HUES6 (cell line): ENCODE results near the gene SKIC8.
A peak's percentile ranks its signal among the peaks of the same experiment; 100 is the strongest.

Experiments used
- H3K27ac ChIP-seq: 2 replicates; pipeline ENCODE4 v1.7.0; 2013; ENCODE audit warnings: low read depth, mild to moderate bottlenecking, low read length, inconsistent platforms
- H3K27me3 ChIP-seq: 2 replicates; pipeline ENCODE4 v1.6.1; 2013; ENCODE audit warnings: low read length; ENCODE audit not compliant: control insufficient read depth, insufficient read depth
- H3K36me3 ChIP-seq: 2 replicates; pipeline ENCODE4 v1.6.1; 2013; ENCODE audit warnings: low read length; ENCODE audit not compliant: control insufficient read depth, insufficient read depth
- H3K4me1 ChIP-seq: 2 replicates; pipeline ENCODE4 v1.6.1; 2013; ENCODE audit warnings: low read length; ENCODE audit not compliant: control insufficient read depth, insufficient read depth
- H3K4me3 ChIP-seq: 2 replicates; pipeline ENCODE4 v1.5.1; 2013; ENCODE audit warnings: low read depth, low read length
- H3K9ac ChIP-seq: one replicate; pipeline ENCODE4 v1.6.1; 2013; ENCODE audit warnings: mild to moderate bottlenecking, low read length
- H3K9me3 ChIP-seq: 2 replicates; pipeline ENCODE4 v1.6.1; 2013; ENCODE audit warnings: low read depth, low read length; ENCODE audit not compliant: control insufficient read depth, insufficient read depth

The SKIC8 gene

DNA sequence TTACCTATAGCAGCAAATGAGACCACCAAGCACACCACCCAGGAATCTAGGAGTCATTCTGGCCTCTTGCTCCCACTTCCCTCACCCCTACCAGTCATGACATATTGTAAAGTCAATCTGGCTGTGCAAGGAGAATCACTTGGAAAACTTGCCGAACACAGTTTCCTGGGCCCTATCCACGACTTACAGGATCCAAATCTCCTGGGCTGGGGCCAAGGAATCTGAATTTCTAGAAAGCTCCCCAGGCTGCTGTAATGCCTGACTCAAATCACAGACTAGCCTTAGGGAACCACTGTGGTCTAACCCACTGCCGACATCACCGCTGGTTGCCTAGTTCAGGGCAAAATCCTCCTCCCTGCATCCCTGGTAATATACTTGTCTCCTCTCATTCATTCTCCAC is 36.6 kb upstream of the SKIC8 start:
- Histone ChIP-seq H3K27me3 (peaks cover 33% of the 10 kb centered on the region), H3K4me3 (no peak overlapping the region), H3K36me3 (no peaks in the 10 kb centered on the region), H3K9ac (no peak overlapping the region), H3K9me3 (no peaks in the 10 kb centered on the region), H3K4me1 (peaks cover 17% of the 10 kb centered on the region), H3K27ac (no peak overlapping the region)

DNA sequence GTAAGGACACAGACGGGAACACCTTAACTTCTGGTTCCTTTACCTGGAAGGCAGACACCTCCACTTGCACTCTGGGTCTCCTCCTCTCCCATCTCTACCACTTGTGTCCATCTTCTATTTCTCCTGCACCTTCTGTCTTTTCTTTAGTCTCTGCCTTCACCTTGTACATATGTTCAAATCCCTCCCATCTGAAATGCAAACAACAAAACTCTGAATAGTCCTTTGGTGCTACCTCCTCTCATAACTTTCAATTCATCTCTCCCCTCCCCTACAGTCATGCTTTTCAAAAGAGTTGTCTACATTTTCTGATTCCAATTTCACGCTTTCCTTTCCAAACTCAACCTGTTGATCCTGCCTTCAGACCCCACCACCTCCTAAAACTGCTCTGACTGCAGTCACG is 35.4 kb upstream of the SKIC8 start:
- peaks cover 15% of the 10 kb centered on the region for H3K4me1 ChIP-seq
- no peak overlapping the region for H3K27ac ChIP-seq
- no peaks in the 10 kb centered on the region for H3K9me3 ChIP-seq
- H3K9ac ChIP-seq: no peak overlapping the region
- H3K27me3 ChIP-seq: peaks cover 21% of the 10 kb centered on the region
- H3K36me3 ChIP-seq: no peaks in the 10 kb centered on the region
- no peak overlapping the region for H3K4me3 ChIP-seq

DNA sequence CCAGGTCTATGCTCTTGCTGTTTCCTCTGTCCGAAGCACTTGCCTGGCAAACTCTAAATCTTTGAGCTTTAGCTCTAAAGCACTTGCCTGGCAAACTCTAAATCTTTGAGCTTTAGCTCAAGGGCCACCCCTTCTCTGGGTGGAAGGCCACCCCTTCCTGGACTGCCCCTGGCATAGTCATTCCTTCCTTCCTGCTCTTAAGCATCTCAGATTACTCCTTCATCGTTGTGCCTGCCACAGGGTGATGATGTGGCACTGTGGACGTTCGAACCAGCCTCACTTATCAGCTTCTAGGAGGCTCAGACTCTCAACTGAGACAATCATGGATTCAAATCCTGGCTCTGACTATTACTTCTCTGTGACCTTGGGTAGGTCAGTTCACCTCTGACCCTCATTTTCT is 30.2 kb upstream of the SKIC8 start:
- Histone ChIP-seq H3K36me3 (no peaks in the 10 kb centered on the region), H3K9me3 (no peaks in the 10 kb centered on the region)

DNA sequence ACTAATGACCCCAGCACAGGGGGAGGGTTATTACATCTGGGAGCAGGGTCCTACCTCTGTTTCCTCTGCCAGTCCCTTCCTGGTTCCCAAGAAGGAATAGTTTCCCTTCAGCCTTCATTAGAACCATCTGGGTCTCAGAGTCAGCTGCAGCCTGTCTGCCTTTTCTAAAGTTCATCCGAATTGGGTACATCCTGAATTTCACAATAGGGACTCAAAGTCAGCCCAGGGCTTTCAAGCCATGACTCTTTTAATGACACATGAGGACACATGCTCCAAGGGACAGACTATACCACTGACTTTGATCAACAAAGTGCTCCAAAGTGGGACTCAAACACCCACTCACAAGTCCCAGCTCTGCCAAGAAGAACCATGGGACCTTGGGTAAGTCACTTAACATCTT is 28.1 kb upstream of the SKIC8 start:
- H3K4me1 ChIP-seq: peaks cover 20% of the 10 kb centered on the region
- H3K9me3 ChIP-seq: no peaks in the 10 kb centered on the region
- H3K27me3 ChIP-seq: no peaks in the 10 kb centered on the region
- H3K4me3 ChIP-seq: no peak overlapping the region
- no peak overlapping the region for H3K27ac ChIP-seq
- H3K9ac ChIP-seq: no peak overlapping the region
- H3K36me3 ChIP-seq: no peaks in the 10 kb centered on the region

More for the DNA sequence above, 30.2 kb upstream of the SKIC8 start:
- Histone ChIP-seq H3K9ac (no peak overlapping the region), H3K4me3 (no peak overlapping the region), H3K27me3 (no peaks in the 10 kb centered on the region), H3K27ac (no peak overlapping the region), H3K4me1 (peaks cover 14% of the 10 kb centered on the region)

DNA sequence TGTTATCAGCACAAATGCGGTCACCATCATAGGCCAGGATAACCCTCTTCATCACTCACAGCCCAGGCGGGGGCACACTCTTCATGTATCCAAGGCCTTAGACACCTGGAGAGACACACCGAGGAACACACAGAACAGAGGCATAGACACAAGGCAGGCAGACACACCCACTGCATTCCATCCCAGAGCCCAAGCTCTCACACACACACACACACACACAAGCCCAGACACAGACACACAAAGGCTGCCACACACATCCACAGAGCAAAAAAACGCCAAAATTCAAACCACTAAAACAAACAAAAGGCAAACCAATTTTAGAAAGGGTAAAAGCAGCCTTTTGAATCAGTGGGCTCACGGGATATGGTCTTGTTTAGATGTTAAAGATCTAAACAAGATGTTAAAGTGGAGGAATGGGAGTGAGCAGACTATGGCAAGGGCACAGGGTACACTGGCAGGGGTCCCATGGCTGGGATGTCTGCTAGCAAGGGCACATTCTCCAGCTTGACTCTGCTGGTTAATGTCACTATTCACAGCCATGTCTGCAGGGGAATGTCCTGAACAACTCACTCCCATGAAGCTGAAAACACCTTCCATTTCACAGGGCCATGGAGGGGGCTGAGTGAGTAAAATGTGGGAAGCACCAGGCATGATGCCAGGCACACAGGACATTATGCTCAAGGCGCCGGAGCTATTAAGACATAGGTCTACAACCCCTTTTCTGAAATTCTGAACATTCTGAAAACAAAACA is 25.9 kb upstream of the SKIC8 start:
- no peaks in the 10 kb centered on the region for H3K27me3 ChIP-seq
- peaks cover 20% of the 10 kb centered on the region for H3K4me1 ChIP-seq
- no peaks in the 10 kb centered on the region for H3K36me3 ChIP-seq
- H3K9ac ChIP-seq: no peak overlapping the region
- H3K4me3 ChIP-seq: no peak overlapping the region
- H3K9me3 ChIP-seq: no peaks in the 10 kb centered on the region
- no peak overlapping the region for H3K27ac ChIP-seq

DNA sequence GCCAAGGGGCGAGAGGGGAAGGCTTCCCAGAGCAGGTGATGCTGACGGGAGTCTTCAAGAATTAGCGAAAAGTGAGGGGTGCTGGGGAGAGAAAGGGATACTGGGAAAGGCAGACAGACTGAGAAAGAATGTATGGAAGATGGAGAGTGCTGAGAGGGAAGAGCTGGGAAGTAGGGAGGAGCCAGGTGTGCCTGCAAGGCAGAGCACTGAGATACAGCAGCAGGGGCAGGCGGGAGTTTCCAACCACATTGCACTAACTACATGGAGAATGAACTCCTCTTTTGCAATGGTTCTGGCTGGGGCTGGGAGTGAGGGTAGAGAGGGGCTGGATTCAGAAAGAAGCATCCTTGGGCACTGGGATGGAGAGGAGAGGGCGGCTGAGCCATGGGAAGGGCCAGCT is 24.7 kb upstream of the SKIC8 start:
- Histone ChIP-seq H3K27me3 (no peaks in the 10 kb centered on the region), H3K27ac (no peak overlapping the region), H3K9me3 (no peaks in the 10 kb centered on the region), H3K9ac (no peak overlapping the region), H3K4me1 (peaks cover 20% of the 10 kb centered on the region), H3K4me3 (no peak overlapping the region), H3K36me3 (no peaks in the 10 kb centered on the region)

DNA sequence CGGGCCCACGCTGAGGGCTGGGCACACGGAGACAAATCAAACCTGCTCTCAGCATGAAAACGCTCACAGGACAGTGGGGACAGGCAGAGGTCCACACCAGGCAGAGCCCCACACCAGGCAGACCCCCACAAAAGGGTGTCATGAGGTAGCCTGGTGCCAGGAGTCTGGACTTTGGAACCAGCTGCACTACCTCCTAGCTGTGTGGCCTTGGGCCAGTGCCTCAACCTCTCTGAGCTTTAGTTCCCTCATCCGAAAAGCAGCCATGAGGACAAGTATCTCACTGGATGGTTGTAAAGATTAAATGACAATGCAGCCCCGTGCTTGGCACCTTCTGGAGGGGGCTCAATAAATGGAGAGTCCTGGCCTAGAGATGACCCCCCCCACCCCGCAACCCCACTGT is 24.3 kb upstream of the SKIC8 start:
- no peak overlapping the region for H3K27ac ChIP-seq
- no peaks in the 10 kb centered on the region for H3K27me3 ChIP-seq
- no peak overlapping the region for H3K9ac ChIP-seq
- H3K4me1 ChIP-seq: peaks cover 20% of the 10 kb centered on the region
- H3K4me3 ChIP-seq: no peak overlapping the region
- no peaks in the 10 kb centered on the region for H3K36me3 ChIP-seq
- H3K9me3 ChIP-seq: no peaks in the 10 kb centered on the region

DNA sequence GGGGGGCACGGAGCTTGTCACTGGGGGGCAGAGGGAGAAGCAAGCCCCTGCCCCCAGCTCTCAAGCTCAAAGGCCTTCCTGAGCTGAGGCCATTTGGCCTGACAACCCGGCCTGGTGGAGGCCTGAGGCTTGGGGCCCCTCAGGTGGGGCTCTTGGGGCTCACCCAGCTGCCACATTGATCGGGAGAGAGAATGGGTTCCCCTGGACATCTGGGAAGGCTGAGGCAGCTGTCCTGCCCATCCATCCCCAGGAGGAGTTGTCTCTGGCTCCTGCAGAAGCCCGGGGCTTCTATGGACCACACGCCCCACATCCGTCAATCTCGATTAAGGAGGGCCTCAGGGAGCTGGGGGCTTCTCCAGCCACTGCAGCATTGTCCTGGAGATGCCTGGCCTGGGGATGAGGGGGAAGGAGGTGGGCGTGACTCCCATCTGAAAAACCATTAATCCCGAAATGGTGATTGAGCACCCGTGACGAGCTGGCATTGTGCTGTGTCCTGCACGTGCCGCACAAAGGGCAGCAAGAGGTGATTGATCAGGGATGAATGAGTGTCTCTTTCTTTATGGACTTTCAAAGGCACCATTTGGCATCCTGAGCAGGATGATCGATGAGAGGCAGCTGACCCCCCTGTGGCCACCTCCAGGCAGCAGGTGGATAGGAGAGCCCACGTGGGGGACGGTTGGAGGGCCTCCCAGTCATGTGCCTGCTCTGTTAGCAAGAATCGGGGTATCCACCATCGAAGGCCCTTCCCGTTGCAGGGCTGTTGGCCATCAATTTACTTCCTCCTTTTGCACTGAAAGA is 23.5 kb upstream of the SKIC8 start:
- Histone ChIP-seq H3K4me3 (no peak overlapping the region), H3K9ac (no peak overlapping the region), H3K27ac (peak overlapping the region; percentile 17; the same call in 1 of the 2 replicates), H3K27me3 (no peaks in the 10 kb centered on the region), H3K36me3 (no peaks in the 10 kb centered on the region), H3K9me3 (no peaks in the 10 kb centered on the region), H3K4me1 (peaks cover 20% of the 10 kb centered on the region)

DNA sequence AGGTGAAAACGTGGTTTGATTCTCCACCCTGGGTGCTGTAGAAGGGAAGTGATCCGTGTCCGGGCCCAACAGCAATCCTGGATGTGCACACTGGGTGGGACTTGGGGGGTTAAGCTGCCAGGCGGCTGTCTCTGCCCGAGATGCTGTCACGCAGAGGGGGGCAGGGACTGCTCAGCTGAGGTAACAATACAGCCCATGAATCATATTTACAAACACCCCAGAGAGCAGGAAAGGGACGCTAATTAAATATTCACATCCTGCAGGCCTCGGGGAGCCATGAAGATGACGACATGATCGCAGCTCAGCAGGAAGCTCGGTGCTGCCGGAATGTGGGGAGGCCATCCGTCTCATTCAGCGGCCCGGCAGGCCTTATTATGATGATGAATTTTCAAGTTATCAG is 22.8 kb upstream of the SKIC8 start:
- peak overlapping the region; percentile 43 for H3K9ac ChIP-seq
- H3K4me1 ChIP-seq: peaks cover 20% of the 10 kb centered on the region
- H3K27ac ChIP-seq: 0 out of 2 replicates have a peak overlapping the region, but pooled peaks have one; percentile 17
- no peaks in the 10 kb centered on the region for H3K9me3 ChIP-seq
- no peaks in the 10 kb centered on the region for H3K36me3 ChIP-seq
- no peaks in the 10 kb centered on the region for H3K27me3 ChIP-seq
- H3K4me3 ChIP-seq: no peak overlapping the region

DNA sequence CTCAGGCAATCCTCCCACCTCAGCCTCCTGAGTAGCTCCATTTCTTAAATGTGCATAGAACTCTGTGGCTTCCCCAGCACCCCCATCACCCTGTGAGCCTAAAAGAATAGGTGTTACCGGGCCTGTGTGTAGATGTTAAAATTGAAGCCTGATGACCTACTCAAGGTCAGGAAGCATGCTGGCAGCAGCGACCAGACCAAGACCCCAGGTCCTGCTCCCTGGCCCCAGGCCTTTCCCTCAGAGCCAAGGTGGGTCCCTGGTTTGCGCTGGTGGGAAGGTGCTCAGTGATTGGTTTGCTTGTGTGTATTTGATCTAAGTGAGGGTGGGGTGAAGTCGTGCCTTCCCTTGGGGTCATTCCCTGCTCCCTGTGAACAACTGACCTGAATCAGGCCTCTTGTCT is 22.4 kb upstream of the SKIC8 start:
- Histone ChIP-seq H3K4me1 (peaks cover 24% of the 10 kb centered on the region), H3K27me3 (no peaks in the 10 kb centered on the region), H3K9me3 (no peaks in the 10 kb centered on the region), H3K4me3 (no peak overlapping the region), H3K9ac (peak overlapping the region; percentile 43), H3K27ac (no peak overlapping the region), H3K36me3 (no peaks in the 10 kb centered on the region)

DNA sequence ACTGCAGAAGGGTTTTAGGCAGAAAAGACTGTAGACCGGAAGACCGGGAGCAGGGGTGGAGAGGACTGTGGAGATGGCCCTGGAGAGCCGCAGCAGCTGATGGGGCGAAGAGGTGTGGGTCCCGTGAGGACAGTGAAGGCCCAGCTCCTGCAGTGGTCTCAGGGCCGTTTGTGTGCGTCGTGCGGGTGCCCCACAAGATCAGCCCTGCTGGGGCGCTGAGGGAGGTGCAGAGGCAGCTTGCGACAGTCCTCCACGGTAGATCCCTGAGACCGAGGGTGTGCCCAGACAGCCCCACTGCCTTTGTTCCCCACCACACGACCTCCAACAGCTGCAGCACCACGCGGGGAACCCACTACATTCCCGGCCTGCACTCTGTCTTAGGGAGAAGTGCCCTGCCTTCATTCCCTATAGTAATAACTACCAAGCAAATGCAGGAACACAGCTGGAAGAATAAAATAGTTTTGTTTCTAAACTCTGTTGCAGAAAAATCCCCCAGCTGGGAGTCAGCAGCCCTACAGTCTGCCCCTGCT is 21.7 kb upstream of the SKIC8 start:
- Histone ChIP-seq H3K9ac (no peak overlapping the region), H3K27me3 (no peaks in the 10 kb centered on the region), H3K27ac (no peak overlapping the region), H3K9me3 (no peaks in the 10 kb centered on the region), H3K36me3 (no peaks in the 10 kb centered on the region), H3K4me1 (peaks cover 30% of the 10 kb centered on the region), H3K4me3 (no peak overlapping the region)
